ENCODE measurements around the gene NPAS2. TPM values are rescaled to one million over a fixed set of nuclear protein-coding genes. Genes with fewer than 3 reads are reported as not detected.

Gene NPAS2
- total RNA-seq, 4 donors from 2014 or later, result 7.7 to 83.2 (median 15.1) TPM

DNA sequence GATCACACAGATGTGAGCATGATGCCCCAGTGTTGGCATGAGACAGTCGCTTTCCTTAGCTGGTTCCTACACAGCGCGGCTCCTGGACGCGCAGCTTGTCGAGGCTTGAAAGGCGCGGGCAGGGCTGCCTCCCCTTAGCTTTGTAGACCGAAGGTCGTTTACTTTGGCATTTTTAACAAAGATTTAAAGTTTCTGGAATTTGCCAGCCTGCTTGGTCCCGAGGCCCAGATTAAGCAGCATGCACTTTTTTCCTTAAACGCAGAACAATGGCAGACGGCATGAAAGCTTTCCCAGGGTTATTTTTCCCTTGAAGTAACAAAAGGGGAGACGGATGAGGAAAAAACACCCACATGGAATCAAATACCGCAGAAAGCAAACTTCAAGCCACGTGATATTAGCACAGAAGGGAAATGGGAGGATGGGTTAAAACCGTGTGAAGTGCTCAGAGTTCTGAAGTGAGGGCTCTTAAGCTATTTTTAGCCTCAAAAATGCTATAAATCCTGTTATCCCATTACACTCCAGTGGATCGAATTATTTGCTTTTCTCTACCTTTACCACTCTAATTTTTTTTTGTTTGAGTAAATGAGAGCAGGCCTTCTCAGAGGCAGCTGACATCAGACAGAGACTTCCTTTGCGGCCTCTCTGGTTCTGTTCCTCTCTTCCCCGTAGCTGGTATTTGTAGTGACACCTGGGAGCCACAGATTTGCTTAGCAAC lies 55.7 kb downstream of the NPAS2 start:
- Histone ChIP-seq H3K9me3 (no peaks in the 10 kb centered on the region), H3K4me1 (no peaks in the 10 kb centered on the region), H3K27ac (no peak overlapping the region), H3K4me3 (no peak overlapping the region), H3K27me3 (no peaks in the 10 kb centered on the region), H3K36me3 (no peaks in the 10 kb centered on the region)
- WGBS, 2 donors, result 58 to 65% methylated on average over 20 of the region's 20 CpGs
- TF ChIP-seq CTCF (IDR thresholded peaks at IDR 0.05), result no peak
- no peak for TF ChIP-seq POLR2A (IDR thresholded peaks at IDR 0.05)
- TF ChIP-seq EP300 (IDR thresholded peaks at IDR 0.05), result no peak
- no peak for DNase-seq (ENCODE audit: low spot score in 2 of 2)

GRCh38 chr2:100876231-100876860 lies 56.4 kb downstream of the NPAS2 start:
- H3K27me3 ChIP-seq, result no peaks in the 10 kb centered on the region
- no peak overlapping the region for H3K4me3 ChIP-seq
- no peaks in the 10 kb centered on the region for H3K4me1 ChIP-seq
- no peaks in the 10 kb centered on the region for H3K36me3 ChIP-seq
- TF ChIP-seq POLR2A (IDR thresholded peaks at IDR 0.05) (no peak), CTCF (IDR thresholded peaks at IDR 0.05) (no peak), EP300 (IDR thresholded peaks at IDR 0.05) (no peak)
- H3K27ac ChIP-seq, result no peak overlapping the region
- DNase-seq (ENCODE audit: low spot score in 2 of 2), result no peak
- H3K9me3 ChIP-seq, result no peaks in the 10 kb centered on the region
- 90 to 93% methylated on average over 15 of the region's 15 CpGs for WGBS, 2 donors

DNA sequence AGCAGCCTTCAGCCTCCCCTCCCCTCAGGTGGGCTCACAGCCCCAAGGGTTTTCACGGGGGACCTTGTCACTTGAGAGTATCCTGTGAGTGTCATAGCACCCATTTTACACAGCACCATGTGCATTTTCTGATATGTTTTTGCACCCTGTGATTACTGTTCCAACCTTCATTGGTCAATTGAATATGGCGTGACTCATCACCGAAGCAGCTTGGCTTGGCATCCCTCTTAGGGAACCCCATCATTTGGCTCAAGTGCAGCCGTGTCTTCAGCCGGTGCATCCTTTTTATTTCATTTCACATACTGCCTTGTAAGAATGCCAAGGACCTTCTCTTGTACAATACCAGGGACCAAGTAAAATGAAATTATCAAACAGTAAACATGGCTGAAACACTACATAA lies 57.6 kb downstream of the NPAS2 start:
- Histone ChIP-seq H3K36me3 (no peaks in the 10 kb centered on the region), H3K27me3 (no peaks in the 10 kb centered on the region), H3K9me3 (no peaks in the 10 kb centered on the region), H3K4me1 (no peaks in the 10 kb centered on the region), H3K27ac (no peak overlapping the region), H3K4me3 (no peak overlapping the region)
- TF ChIP-seq CTCF (IDR thresholded peaks at IDR 0.05) (no peak), EP300 (IDR thresholded peaks at IDR 0.05) (no peak), POLR2A (IDR thresholded peaks at IDR 0.05) (no peak)
- WGBS, 2 donors, result 59 to 73% methylated on average over 5 of the region's 5 CpGs
- DNase-seq (ENCODE audit: low spot score in 2 of 2), result no peak

DNA sequence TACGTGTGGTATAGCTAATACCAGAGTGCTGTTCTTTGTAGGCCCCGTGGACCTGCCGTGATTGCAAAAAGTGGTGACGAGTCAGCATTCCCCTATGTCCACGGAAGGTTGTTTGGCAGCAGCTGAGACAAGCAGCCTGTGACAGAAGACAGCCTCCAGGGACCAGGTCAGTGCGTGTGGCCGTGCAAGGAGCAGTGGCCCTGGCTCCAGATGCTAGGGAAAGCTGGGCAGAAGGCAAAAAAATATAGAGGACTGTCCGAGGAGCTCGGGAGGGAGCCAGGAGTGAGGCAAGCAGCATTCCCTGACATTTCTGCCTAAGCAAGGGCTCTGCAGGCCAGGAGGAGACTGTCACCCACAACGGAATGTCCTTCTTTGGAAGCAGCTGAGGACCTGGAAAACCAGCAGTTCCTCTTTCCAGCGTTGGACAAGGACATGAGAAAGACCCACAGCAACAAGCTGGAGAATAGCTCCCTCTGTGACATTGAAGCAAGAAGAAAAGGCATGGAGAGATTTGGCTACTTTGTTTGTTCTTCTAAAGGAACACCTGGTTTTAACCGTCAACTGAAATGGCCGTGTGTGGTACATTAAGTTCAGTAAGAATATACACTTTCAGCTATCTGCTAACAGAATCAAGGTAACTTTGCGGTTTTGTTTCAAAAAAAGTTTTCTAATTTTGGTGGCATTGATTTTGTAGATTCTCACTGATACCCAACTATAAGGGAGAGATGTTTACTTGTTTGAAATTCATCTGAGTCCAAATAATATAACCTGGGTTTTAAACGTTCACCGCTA lies 58.3 kb downstream of the NPAS2 start:
- H3K27me3 ChIP-seq, result no peaks in the 10 kb centered on the region
- no peak for TF ChIP-seq EP300 (IDR thresholded peaks at IDR 0.05)
- TF ChIP-seq POLR2A (IDR thresholded peaks at IDR 0.05), result no peak
- TF ChIP-seq CTCF (IDR thresholded peaks at IDR 0.05), result no peak
- H3K4me1 ChIP-seq, result peaks cover 0 to 6% (median 0%) of the 10 kb centered on the region in 4 donors
- 68 to 78% methylated on average over 16 of the region's 16 CpGs for WGBS, 2 donors
- H3K36me3 ChIP-seq, result no peaks in the 10 kb centered on the region
- no peak for DNase-seq (ENCODE audit: low spot score in 2 of 2)
- no peak overlapping the region for H3K4me3 ChIP-seq
- no peaks in the 10 kb centered on the region for H3K9me3 ChIP-seq
- H3K27ac ChIP-seq, result no peak overlapping the region

DNA sequence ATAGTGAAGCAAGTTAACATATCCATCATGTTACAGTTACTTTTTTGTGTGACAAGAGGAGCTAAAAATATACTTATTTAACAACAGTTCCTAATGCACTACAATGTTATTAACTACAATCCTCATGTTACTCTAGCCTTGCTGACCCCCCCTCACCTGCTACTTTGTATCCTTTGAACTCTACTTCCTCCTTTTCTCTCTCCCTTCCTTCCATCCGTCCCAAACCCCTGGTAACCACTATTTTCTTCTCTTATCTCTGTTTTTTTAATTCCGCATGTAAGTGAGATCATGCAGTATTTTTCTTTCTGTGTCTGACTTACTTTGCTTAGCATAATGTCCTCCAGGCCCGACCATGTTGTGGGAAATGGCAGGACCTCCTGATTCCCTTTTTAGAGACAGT lies 59.4 kb downstream of the NPAS2 start:
- Histone ChIP-seq H3K9me3 (no peaks in the 10 kb centered on the region), H3K4me3 (no peak overlapping the region), H3K36me3 (no peaks in the 10 kb centered on the region), H3K4me1 (peaks cover 0 to 15% (median 2%) of the 10 kb centered on the region in 4 donors), H3K27ac (no peak overlapping the region), H3K27me3 (no peaks in the 10 kb centered on the region)
- WGBS, 2 donors, result 82 to 83% methylated on average over 3 of the region's 3 CpGs
- no peak for DNase-seq (ENCODE audit: low spot score in 2 of 2)
- no peak for TF ChIP-seq CTCF (IDR thresholded peaks at IDR 0.05)
- no peak for TF ChIP-seq POLR2A (IDR thresholded peaks at IDR 0.05)
- no peak for TF ChIP-seq EP300 (IDR thresholded peaks at IDR 0.05)

Data from tibial nerve (tissue), 4 donors.